Kidney (tissue), 14 donors: ENCODE measurements around the gene ZC3H12C. TPM values are rescaled to one million over a fixed set of nuclear protein-coding genes. Genes with fewer than 3 reads are reported as not detected.

Experiments used
- DNase-seq, 5 donors: peaks; one replicate each; pipeline ENCODE4 v3.0.0-alpha.2; 2013 to 2020
- FAIRE-seq: peaks from 2 replicates; lab custom pipeline; 2012; peaks lifted over from hg19 to GRCh38; lab: Jason Lieb, UNC
- H3K27ac ChIP-seq, 2 donors: one replicate each; pipeline ENCODE4 v1.7.0; 2013; ENCODE audit warnings: low read depth in 2 of 2, low read length in 2 of 2, inconsistent platforms in 1 of 2
- H3K27me3 ChIP-seq: one replicate; pipeline ENCODE4 v1.7.1; 2013; ENCODE audit warnings: low read length, inconsistent platforms; ENCODE audit not compliant: control insufficient read depth, insufficient read depth
- H3K36me3 ChIP-seq, 3 donors: one replicate each; pipeline versions ENCODE4 v1.7.0 to v1.7.1; 2013; ENCODE audit warnings: low read length in 3 of 3, control low read depth in 1 of 3, inconsistent platforms in 1 of 3; ENCODE audit not compliant: insufficient read depth in 3 of 3, control insufficient read depth in 2 of 3
- H3K4me1 ChIP-seq, 3 donors: one replicate each; pipeline versions ENCODE4 v1.7.0 to v1.7.1; 2013; ENCODE audit warnings: low read length in 3 of 3, inconsistent platforms in 1 of 3, low read depth in 1 of 3; ENCODE audit not compliant: control insufficient read depth in 2 of 3, insufficient read depth in 2 of 3
- H3K4me3 ChIP-seq, 3 donors: one replicate each; pipeline versions ENCODE4 v1.7.0 to v1.8.1; 2013; ENCODE audit warnings: low read length in 3 of 3, control low read depth in 1 of 3, inconsistent platforms in 1 of 3
- H3K9ac ChIP-seq, 3 donors: one replicate each; pipeline versions ENCODE4 v1.7.0 to v1.7.1; 2013; ENCODE audit warnings: low read length in 3 of 3, control low read depth in 1 of 3, inconsistent platforms in 1 of 3
- H3K9me3 ChIP-seq, 3 donors: one replicate each; pipeline versions ENCODE4 v1.7.0 to v1.7.1; 2013; ENCODE audit warnings: low read length in 3 of 3, control low read depth in 1 of 3, inconsistent platforms in 1 of 3; ENCODE audit not compliant: control insufficient read depth in 2 of 3, insufficient read depth in 1 of 3
- CTCF ChIP-seq: IDR thresholded peaks from 3 replicates; pipeline ENCODE4 v1.5.1; 2012; ENCODE audit warnings: mild to moderate bottlenecking, moderate library complexity, borderline replicate concordance; ENCODE audit not compliant: insufficient read depth; ENCODE audit errors: extremely low read depth
- intact Hi-C: fragments of 100-400 bp; cut with DNase I; formaldehyde crosslinking; loops from one replicate; pipeline ENCODE4 v1.11.1; 2022
- polyA plus RNA-seq: library from polyadenylated mRNA; stranded (reverse); fragments of 350-450 nt; fragmentation: Illumina TruSeq; extraction: RNeasy Lipid Tissue Mini Kit (QIAGEN cat#74804); gene quantifications from one replicate; pipeline ENCODE4 v1.2.3, GENCODE V29; 2014; ENCODE audit warnings: low read depth, low replicate concordance; ENCODE audit not compliant: insufficient read depth
- total RNA-seq: library from RNA; stranded (reverse); fragmentation: NEBNext Ultra II Directional; extraction: Animal tissue kit (Norgen Biotek cat#: 25700); gene quantifications from one replicate; pipeline ENCODE4 v1.2.1, GENCODE V29; 2021
- donor health status: control.
- donor health status: control.
- donor health status: control.
- donor health status: control.
- donor health status: control.
- donor health status: DM: yes; HTN: yes; CAD: no.
- donor health status: Normal renal cell carcinoma (clear cell type).

The ZC3H12C gene
- total and polyA plus RNA-seq, 2 donors from 2014 or later: 2.3 to 14.3 TPM

- Histone ChIP-seq H3K27me3 (no peaks in the 10 kb centered on the region), H3K36me3 (no peaks in the 10 kb centered on the region), H3K4me3 (peak overlapping the region; percentile 62 to 81 (median 64)), H3K27ac (peak overlapping the region; percentile 85 to 87), H3K9ac (peak overlapping the region in 1 of 3 donors; percentile 82), H3K4me1 (no peaks in the 10 kb centered on the region), H3K9me3 (no peaks in the 10 kb centered on the region)
- intact Hi-C loops: no loop called here
- TF ChIP-seq CTCF: no peak
- FAIRE-seq (no peak), DNase-seq (peak in 1 of 5 donors; percentile 54)
Observed at GRCh38 chr11:110092111-110092514, 1.1 kb upstream of the ZC3H12C start.

- H3K4me1 ChIP-seq: no peaks in the 10 kb centered on the region
- H3K4me3 ChIP-seq: peak overlapping the region; percentile 71 to 82 (median 82)
- H3K9ac ChIP-seq: peak overlapping the region; percentile 51 to 82 (median 74)
- no peaks in the 10 kb centered on the region for H3K9me3 ChIP-seq
- FAIRE-seq: no peak
- H3K36me3 ChIP-seq: no peaks in the 10 kb centered on the region
- peak; percentile 69 to 88 (median 80) for DNase-seq
- intact Hi-C loops: no loop called here
- no peak for TF ChIP-seq CTCF
- peak overlapping the region; percentile 79 to 82 for H3K27ac ChIP-seq
- no peaks in the 10 kb centered on the region for H3K27me3 ChIP-seq
Observed at GRCh38 chr11:110093407-110094297, 460 bp downstream of the ZC3H12C start.

- intact Hi-C loops: no loop called here
- DNase-seq: no peak
- no peak for TF ChIP-seq CTCF
- no peaks in the 10 kb centered on the region for H3K9me3 ChIP-seq
- no peaks in the 10 kb centered on the region for H3K4me1 ChIP-seq
- H3K4me3 ChIP-seq: peak overlapping the region; percentile 71 to 82 (median 82)
- peak; percentile 30 for FAIRE-seq
- H3K9ac ChIP-seq: peak overlapping the region in 2 of 3 donors; percentile 74 to 82
- H3K27ac ChIP-seq: peak overlapping the region in 1 of 2 donors; percentile 79
- no peaks in the 10 kb centered on the region for H3K36me3 ChIP-seq
- no peaks in the 10 kb centered on the region for H3K27me3 ChIP-seq
Observed at GRCh38 chr11:110094298-110095285, 1.4 kb downstream of the ZC3H12C start.
